Smooth muscle cell (in vitro differentiated cells): ENCODE results near the gene FGL2. TPM values are rescaled to one million over a fixed set of nuclear protein-coding genes. Genes with fewer than 3 reads are reported as not detected.

Experiments
- DNase-seq: peaks from one replicate; lab custom pipeline; 2025; ENCODE audit not compliant: unreplicated experiment; lab: John Stamatoyannopoulos, UW
- H2AFZ ChIP-seq: fragments of 200-600 bp; sonication (generic); 2 replicates; pipeline ENCODE4 v1.6.0; 2016; ENCODE audit warnings: antibody characterized with exemption, low read depth, mild to moderate bottlenecking
- H3F3A ChIP-seq: fragments of 200-600 bp; sonication (generic); 2 replicates; pipeline ENCODE4 v1.6.0; 2017; ENCODE audit warnings: antibody characterized with exemption, low read depth
- H3K27ac ChIP-seq: fragments of 200-600 bp; sonication (generic); 2 replicates; pipeline ENCODE4 v1.5.1; 2016; ENCODE audit warnings: low read depth, mild to moderate bottlenecking
- H3K27me3 ChIP-seq: fragments of 200-600 bp; sonication (generic); 2 replicates; pipeline ENCODE4 v1.6.1; 2016; ENCODE audit warnings: low read depth, mild to moderate bottlenecking
- H3K36me3 ChIP-seq: fragments of 200-600 bp; sonication (generic); 2 replicates; pipeline ENCODE4 v1.5.1; 2016; ENCODE audit warnings: low read depth
- H3K4me1 ChIP-seq: fragments of 200-600 bp; sonication (generic); 2 replicates; pipeline ENCODE4 v1.5.1; 2016; ENCODE audit warnings: low read depth
- H3K4me2 ChIP-seq: fragments of 200-600 bp; sonication (generic); 2 replicates; pipeline ENCODE4 v1.6.0; 2016; ENCODE audit warnings: mild to moderate bottlenecking
- H3K4me3 ChIP-seq: fragments of 200-600 bp; sonication (generic); 2 replicates; pipeline ENCODE4 v1.5.1; 2016; ENCODE audit warnings: mild to moderate bottlenecking
- H3K79me2 ChIP-seq: fragments of 200-600 bp; sonication (generic); 2 replicates; pipeline ENCODE4 v1.6.0; 2016; ENCODE audit warnings: low read depth, mild to moderate bottlenecking
- H3K9ac ChIP-seq: fragments of 200-600 bp; sonication (generic); 2 replicates; pipeline ENCODE4 v1.6.0; 2016; ENCODE audit warnings: low read depth
- H3K9me3 ChIP-seq: fragments of 200-600 bp; sonication (generic); replicated peaks from 2 replicates; pipeline ENCODE4 v1.5.1; 2016; ENCODE audit warnings: low read depth
- H4K20me1 ChIP-seq: fragments of 200-600 bp; sonication (generic); 2 replicates; pipeline ENCODE4 v1.6.0; 2016; ENCODE audit warnings: low read depth
- WGBS: methylation state at CpG from one replicate; pipeline ENCODE4 v1.1.7; 2016; ENCODE audit warnings: low lambda C conversion rate; 5-methylcytosine and 5-hydroxymethylcytosine counted together
- polyA plus RNA-seq: library from polyadenylated mRNA; unstranded; fragments of >200 nt; fragmentation: Nextera tagmentation; extraction: Ambion mirVana; gene quantifications from 2 replicates; pipeline ENCODE4 v1.2.1, GENCODE V29; 2016
- total RNA-seq: library from RNA; depleted of rRNA; stranded (reverse); fragments of >200 nt; gene quantifications from 2 replicates; pipeline ENCODE4 v1.2.3, GENCODE V29; 2014
- TF ChIP-seq, protein P1 (sequence below): fragments of 200-600 bp; sonication (generic); IDR thresholded peaks from 2 replicates; pipeline ENCODE4 v1.5.1; 2017; ENCODE audit warnings: borderline replicate concordance, mild to moderate bottlenecking, antibody characterized with exemption; ENCODE audit not compliant: insufficient read depth, poor library complexity, severe bottlenecking

Gene FGL2
- total and polyA plus RNA-seq, 2 experiments from 2014 or later, result 0.40 TPM; not detected in 1

DNA sequence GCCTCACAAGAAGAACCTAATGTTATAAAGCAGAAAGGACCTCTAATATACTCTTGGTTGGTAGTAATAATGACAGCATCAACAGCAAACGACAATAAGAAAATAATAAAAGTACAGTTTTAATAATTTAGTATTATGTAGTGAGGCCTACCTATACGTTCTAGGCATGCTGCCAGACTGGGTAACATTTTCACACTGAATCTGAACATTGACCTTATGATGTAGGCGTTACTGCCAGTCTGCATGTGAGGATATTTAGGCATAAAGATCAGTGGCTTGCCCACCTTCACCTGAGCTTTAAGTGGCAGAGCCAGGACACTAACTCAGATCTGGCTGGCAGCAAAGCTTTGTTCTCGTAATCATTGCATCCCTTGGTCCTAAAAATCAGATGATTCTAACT lies 2.5 kb downstream of the FGL2 start:
- H3K4me2 ChIP-seq, result no peak overlapping the region
- H3K4me1 ChIP-seq, result peaks cover 8% of the 10 kb centered on the region
- TF ChIP-seq, protein P1, sequence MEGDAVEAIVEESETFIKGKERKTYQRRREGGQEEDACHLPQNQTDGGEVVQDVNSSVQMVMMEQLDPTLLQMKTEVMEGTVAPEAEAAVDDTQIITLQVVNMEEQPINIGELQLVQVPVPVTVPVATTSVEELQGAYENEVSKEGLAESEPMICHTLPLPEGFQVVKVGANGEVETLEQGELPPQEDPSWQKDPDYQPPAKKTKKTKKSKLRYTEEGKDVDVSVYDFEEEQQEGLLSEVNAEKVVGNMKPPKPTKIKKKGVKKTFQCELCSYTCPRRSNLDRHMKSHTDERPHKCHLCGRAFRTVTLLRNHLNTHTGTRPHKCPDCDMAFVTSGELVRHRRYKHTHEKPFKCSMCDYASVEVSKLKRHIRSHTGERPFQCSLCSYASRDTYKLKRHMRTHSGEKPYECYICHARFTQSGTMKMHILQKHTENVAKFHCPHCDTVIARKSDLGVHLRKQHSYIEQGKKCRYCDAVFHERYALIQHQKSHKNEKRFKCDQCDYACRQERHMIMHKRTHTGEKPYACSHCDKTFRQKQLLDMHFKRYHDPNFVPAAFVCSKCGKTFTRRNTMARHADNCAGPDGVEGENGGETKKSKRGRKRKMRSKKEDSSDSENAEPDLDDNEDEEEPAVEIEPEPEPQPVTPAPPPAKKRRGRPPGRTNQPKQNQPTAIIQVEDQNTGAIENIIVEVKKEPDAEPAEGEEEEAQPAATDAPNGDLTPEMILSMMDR, result no peak
- no peaks in the 10 kb centered on the region for H3F3A ChIP-seq
- no peaks in the 10 kb centered on the region for H3K79me2 ChIP-seq
- H3K4me3 ChIP-seq, result no peak overlapping the region
- H3K27ac ChIP-seq, result no peak overlapping the region
- H4K20me1 ChIP-seq, result no peaks in the 10 kb centered on the region
- DNase-seq, result no peak
- H2AFZ ChIP-seq, result no peak overlapping the region
- peaks cover 6% of the 10 kb centered on the region for H3K27me3 ChIP-seq
- no peaks in the 10 kb centered on the region for H3K9me3 ChIP-seq
- H3K9ac ChIP-seq, result no peak overlapping the region
- WGBS, result 94% methylated on average over 4 of the region's 4 CpGs
- no peaks in the 10 kb centered on the region for H3K36me3 ChIP-seq

- Histone ChIP-seq H4K20me1 (no peaks in the 10 kb centered on the region), H3K4me1 (no peaks in the 10 kb centered on the region), H3K36me3 (no peaks in the 10 kb centered on the region), H3K4me3 (no peak overlapping the region), H3K9ac (no peak overlapping the region), H3K9me3 (no peaks in the 10 kb centered on the region), H3F3A (no peaks in the 10 kb centered on the region), H2AFZ (no peak overlapping the region), H3K4me2 (no peak overlapping the region), H3K27ac (no peak overlapping the region), H3K27me3 (no peaks in the 10 kb centered on the region), H3K79me2 (no peaks in the 10 kb centered on the region)
- TF ChIP-seq, protein P1, result no peak
- DNase-seq, result no peak
- 81% methylated on average over 4 of the region's 4 CpGs for WGBS
Measured at GRCh38 chr7:77188731-77189437, 10.7 kb downstream of the FGL2 start.

DNA sequence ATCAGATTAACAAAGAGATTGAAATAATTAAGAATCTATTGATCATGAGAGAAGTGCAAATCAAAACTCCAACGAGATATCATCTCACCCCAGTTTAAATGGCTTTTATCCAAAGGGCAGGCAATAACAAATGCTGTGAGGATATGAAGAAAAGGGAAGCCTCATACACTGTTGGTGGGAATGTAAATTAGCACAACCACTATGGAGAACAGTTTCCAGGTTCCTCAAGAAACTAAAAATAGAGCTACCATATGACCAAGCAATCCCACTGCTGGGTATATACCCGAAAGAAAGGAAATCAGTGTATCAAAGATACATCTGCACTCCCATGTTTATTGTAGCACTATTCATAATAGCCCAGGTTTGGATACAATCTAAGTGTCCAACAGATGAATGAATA lies 13.8 kb downstream of the FGL2 start:
- no peaks in the 10 kb centered on the region for H3K9me3 ChIP-seq
- no peaks in the 10 kb centered on the region for H3K36me3 ChIP-seq
- no peak overlapping the region for H2AFZ ChIP-seq
- DNase-seq, result no peak
- H3K4me1 ChIP-seq, result no peaks in the 10 kb centered on the region
- no peaks in the 10 kb centered on the region for H4K20me1 ChIP-seq
- no peak overlapping the region for H3K27ac ChIP-seq
- H3K4me3 ChIP-seq, result no peak overlapping the region
- H3K9ac ChIP-seq, result no peak overlapping the region
- H3F3A ChIP-seq, result no peaks in the 10 kb centered on the region
- H3K4me2 ChIP-seq, result no peak overlapping the region
- TF ChIP-seq, protein P1, result no peak
- no peaks in the 10 kb centered on the region for H3K27me3 ChIP-seq
- no peaks in the 10 kb centered on the region for H3K79me2 ChIP-seq
- WGBS, result 98% methylated on average over 2 of the region's 2 CpGs

DNA sequence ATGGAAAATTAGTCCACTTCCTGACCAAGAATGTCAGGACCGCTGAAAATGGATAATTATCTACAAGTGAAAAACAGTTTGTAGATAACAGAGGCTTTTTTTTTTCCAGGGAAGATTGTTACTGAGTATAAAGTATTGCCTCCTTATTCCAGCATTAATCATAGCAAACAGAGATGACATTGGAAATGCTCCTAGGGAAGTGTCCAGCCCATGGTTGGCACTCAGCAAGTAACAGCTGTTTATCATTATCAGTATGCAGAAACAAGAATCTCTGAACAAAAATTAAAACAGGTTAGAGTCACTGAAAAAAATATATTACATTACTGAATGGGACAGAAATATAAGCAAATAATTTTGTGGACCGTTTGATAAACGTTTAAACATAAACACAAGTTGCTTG lies 14.6 kb downstream of the FGL2 start:
- Histone ChIP-seq H3K4me2 (no peak overlapping the region), H3K79me2 (no peaks in the 10 kb centered on the region), H3K4me1 (no peaks in the 10 kb centered on the region), H3K9ac (no peak overlapping the region), H4K20me1 (no peaks in the 10 kb centered on the region), H3K9me3 (no peaks in the 10 kb centered on the region), H3F3A (no peaks in the 10 kb centered on the region), H2AFZ (no peak overlapping the region), H3K27me3 (no peaks in the 10 kb centered on the region), H3K4me3 (no peak overlapping the region), H3K36me3 (no peaks in the 10 kb centered on the region), H3K27ac (no peak overlapping the region)
- WGBS, result 73% methylated on average over 3 of the region's 3 CpGs
- DNase-seq, result no peak
- TF ChIP-seq, protein P1, result no peak
